GM10248 (cell line): ENCODE data around the gene MTSS2.

Source experiments
- CTCF ChIA-PET: fragments of 300-600 bp; sonication (Branson Sonifier 250); formaldehyde crosslinking; extraction: SDS; loops from one replicate; lab custom pipeline; 2021; ENCODE audit warnings: antibody characterized with exemption; lab: Yijun Ruan, JAX
- POLR2A ChIA-PET: fragments of 350-650 bp; sonication (Branson Sonifier 250); formaldehyde crosslinking; extraction: SDS; loops from one replicate; lab custom pipeline; 2020; ENCODE audit warnings: antibody characterized with exemption; lab: Yijun Ruan, JAX
- DNase-seq: peaks from one replicate; pipeline ENCODE4 v3.0.0; 2012; ENCODE audit errors: extremely low spot score
- CTCF ChIP-seq: IDR thresholded peaks from 2 replicates; pipeline ENCODE4 v1.5.1; 2012; ENCODE audit warnings: mild to moderate bottlenecking, low read depth; ENCODE audit errors: extremely low read depth, missing control alignments, control extremely low read depth

MTSS2 gene

GRCh38 chr16:70663524-70664324, 22.1 kb downstream of the MTSS2 start:
- ChIA-PET POLR2A (no interaction called here), CTCF (interaction anchor here (1.4 kb wide), 1 partner anchor 12 kb away, joined by 3 read pairs; no protein-coding TSS in a partner anchor)
- TF ChIP-seq CTCF: no peak
- no peak for DNase-seq

GRCh38 chr16:70662991-70663523, 22.8 kb downstream of the MTSS2 start:
- ChIA-PET CTCF (interaction anchor here (1.8 kb wide), 1 partner anchor 107 kb away, joined by 6 read pairs; no protein-coding TSS in a partner anchor), POLR2A (no interaction called here)
- TF ChIP-seq CTCF: no peak
- no peak for DNase-seq

GRCh38 chr16:70661918-70662641, 23.8 kb downstream of the MTSS2 start:
- TF ChIP-seq CTCF: no peak
- POLR2A ChIA-PET: no interaction called here
- DNase-seq: no peak
- CTCF ChIA-PET: interaction anchor here (1.1 to 1.8 kb wide), 3 partner anchors 8 to 292 kb away, joined by 3 to 6 read pairs (median 4); no protein-coding TSS in a partner anchor

GRCh38 chr16:70661534-70661917, 24.3 kb downstream of the MTSS2 start:
- POLR2A ChIA-PET: no interaction called here
- no peak for DNase-seq
- CTCF ChIA-PET: interaction anchor here (1.1 to 1.8 kb wide), 3 partner anchors 7 to 292 kb away, joined by 3 to 6 read pairs (median 4); no protein-coding TSS in a partner anchor
- TF ChIP-seq CTCF: no peak

GRCh38 chr16:70660672-70661350, 25.0 kb downstream of the MTSS2 start:
- TF ChIP-seq CTCF: no peak
- ChIA-PET CTCF (interaction anchor here (1.0 to 1.1 kb wide), 2 partner anchors 9 to 291 kb away, joined by 3 to 7 read pairs; no protein-coding TSS in a partner anchor), POLR2A (no interaction called here)
- no peak for DNase-seq
